NCI-H128 (cell line): ENCODE results near the gene SDK1.
"Not testable (repeated sequence)": the region's sequence is repeated elsewhere in the genome, so short reads cannot be mapped to it uniquely, and the experiment has no call there.

Experiments
- DNase-seq: peaks from one replicate; lab custom pipeline; 2025; ENCODE audit not compliant: unreplicated experiment; lab: John Stamatoyannopoulos, UW

The SDK1 gene

GRCh38 chr7:4314316-4314715 lies 1013.3 kb downstream of the SDK1 start:
- DNase-seq = not testable (repeated sequence)
